IMR-90 (cell line): ENCODE measurements around the gene ODF2. TPM values are rescaled to one million over a fixed set of nuclear protein-coding genes. Genes with fewer than 3 reads are reported as not detected.

Source experiments
- ATAC-seq: fragments of 200-7000 bp; cut with Tn5 transposase; 2 replicates; pipeline ENCODE4 v1.9.1; 2020; ENCODE audit warnings: low read depth, mild to moderate bottlenecking, moderate library complexity
- BruUV-seq: library from RNA; stranded (reverse); fragments of 400-500 nt; replicated peaks from 2 replicates; lab custom pipeline; 2021; lab: Mats Ljungman, UMichigan
- CTCF ChIA-PET: fragments of 300-600 bp; formaldehyde crosslinking; extraction: SDS; loops from one replicate; lab custom pipeline; 2021; ENCODE audit warnings: antibody characterized with exemption; lab: Yijun Ruan, JAX
- POLR2A ChIA-PET: fragments of 300-600 bp; sonication (Branson Sonifier 250); formaldehyde crosslinking; loops from one replicate; lab custom pipeline; 2022; ENCODE audit warnings: antibody characterized with exemption; ENCODE audit not compliant: unreplicated experiment; lab: Charles Lee
- DNase-seq: peaks from one replicate; pipeline ENCODE4 v3.0.0; 2013
- H2AFZ ChIP-seq: replicated peaks from 2 replicates; pipeline ENCODE3; 2013; ENCODE audit warnings: low read length, mild to moderate bottlenecking; ENCODE audit not compliant: poor library complexity
- H2AK5ac ChIP-seq: 2 replicates; pipeline ENCODE4 v1.6.1; 2013; ENCODE audit warnings: low read depth, low read length, inconsistent platforms
- H2AK9ac ChIP-seq: replicated peaks from 2 replicates; pipeline ENCODE3; 2013; ENCODE audit warnings: mild to moderate bottlenecking, low read depth, low read length, moderate library complexity; ENCODE audit not compliant: poor library complexity
- H2BK120ac ChIP-seq: 2 replicates; pipeline ENCODE4 v1.6.1; 2013; ENCODE audit warnings: low read depth, low read length, inconsistent platforms
- H2BK15ac ChIP-seq: 3 replicates; pipeline ENCODE4 v1.6.1; 2013; ENCODE audit warnings: low read depth, low read length, inconsistent platforms
- H2BK20ac ChIP-seq: 2 replicates; pipeline ENCODE4 v1.6.1; 2013; ENCODE audit warnings: low read depth, mild to moderate bottlenecking, inconsistent platforms, low read length, moderate library complexity
- H2BK5ac ChIP-seq: 2 replicates; pipeline ENCODE4 v1.6.1; 2013; ENCODE audit warnings: mild to moderate bottlenecking, low read depth, low read length, inconsistent platforms; ENCODE audit not compliant: poor library complexity, severe bottlenecking
- H3K14ac ChIP-seq: replicated peaks from 2 replicates; pipeline ENCODE4 v1.6.1; 2013; ENCODE audit warnings: low read depth, low read length, inconsistent platforms
- H3K18ac ChIP-seq: 2 replicates; pipeline ENCODE4 v1.6.1; 2013; ENCODE audit warnings: low read depth, low read length, control low read depth
- H3K23ac ChIP-seq: 2 replicates; pipeline ENCODE4 v1.6.1; 2013; ENCODE audit warnings: low read depth, low read length, inconsistent platforms
- H3K27ac ChIP-seq: 2 replicates; pipeline ENCODE4 v1.5.1; 2013; ENCODE audit warnings: mild to moderate bottlenecking, control low read depth, low read length; ENCODE audit not compliant: insufficient read depth
- H3K27me3 ChIP-seq: 2 replicates; pipeline ENCODE4 v1.6.1; 2013; ENCODE audit warnings: low read length; ENCODE audit not compliant: control insufficient read depth, insufficient read depth
- H3K36me3 ChIP-seq: 2 replicates; pipeline ENCODE4 v1.6.1; 2013; ENCODE audit warnings: low read length, mixed read lengths; ENCODE audit not compliant: control insufficient read depth, insufficient read depth
- H3K4ac ChIP-seq: 2 replicates; pipeline ENCODE4 v1.6.1; 2013; ENCODE audit warnings: low read depth, low read length, inconsistent platforms
- H3K4me1 ChIP-seq: 2 replicates; pipeline ENCODE4 v1.6.1; 2013; ENCODE audit warnings: low read length, mixed read lengths; ENCODE audit not compliant: control insufficient read depth, insufficient read depth
- H3K4me2 ChIP-seq: 2 replicates; pipeline ENCODE4 v1.6.1; 2013; ENCODE audit warnings: low read depth, mild to moderate bottlenecking, control low read depth, low read length, moderate library complexity
- H3K4me3 ChIP-seq: 2 replicates; pipeline ENCODE4 v1.5.1; 2013; ENCODE audit warnings: low read depth, mild to moderate bottlenecking, control low read depth, low read length, moderate library complexity; ENCODE audit not compliant: insufficient read depth
- H3K56ac ChIP-seq: 2 replicates; pipeline ENCODE4 v1.6.1; 2013; ENCODE audit warnings: low read length, inconsistent platforms; ENCODE audit not compliant: insufficient read depth; ENCODE audit errors: extremely low read depth
- H3K79me1 ChIP-seq, 2 experiments: 2 replicates each; pipeline ENCODE4 v1.6.1; 2013; ENCODE audit warnings: low read length in 2 of 2, inconsistent platforms in 1 of 2, low read depth in 1 of 2
- H3K9ac ChIP-seq: 2 replicates; pipeline ENCODE4 v1.6.1; 2013; ENCODE audit warnings: low read depth, low read length, control low read depth
- H3K9me1 ChIP-seq: 2 replicates; pipeline ENCODE4 v1.6.1; 2013; ENCODE audit warnings: low read length, inconsistent platforms; ENCODE audit not compliant: insufficient read depth
- H3K9me3 ChIP-seq: 2 replicates; pipeline ENCODE4 v1.6.1; 2013; ENCODE audit warnings: low read length; ENCODE audit not compliant: control insufficient read depth, insufficient read depth
- H4K20me1 ChIP-seq: 2 replicates; pipeline ENCODE4 v1.6.1; 2013; ENCODE audit warnings: low read length, inconsistent platforms; ENCODE audit not compliant: insufficient read depth
- H4K5ac ChIP-seq: 2 replicates; pipeline ENCODE4 v1.6.1; 2013; ENCODE audit warnings: mild to moderate bottlenecking, low read depth, low read length, control low read depth
- H4K8ac ChIP-seq, 2 experiments: 2 replicates each; pipeline ENCODE4 v1.6.1; 2013; ENCODE audit warnings: low read depth in 2 of 2, low read length in 2 of 2, control low read depth in 1 of 2, inconsistent platforms in 1 of 2
- H4K91ac ChIP-seq: 2 replicates; pipeline ENCODE4 v1.6.1; 2013; ENCODE audit warnings: low read depth, low read length, inconsistent platforms; ENCODE audit not compliant: insufficient read depth
- CEBPB ChIP-seq: IDR thresholded peaks from 2 replicates; pipeline ENCODE4 v1.6.1; 2012; ENCODE audit warnings: low read depth, low read length, improper control_type of control experiment
- MAZ ChIP-seq: IDR thresholded peaks from 2 replicates; pipeline ENCODE4 v1.6.1; 2012; ENCODE audit warnings: low read depth, mild to moderate bottlenecking, low read length, improper control_type of control experiment, moderate library complexity, borderline replicate concordance
- MXI1 ChIP-seq: IDR thresholded peaks from 2 replicates; pipeline ENCODE4 v1.6.1; 2012; ENCODE audit warnings: low read depth, mild to moderate bottlenecking, low read length, moderate library complexity, borderline replicate concordance
- RAD21 ChIP-seq: IDR thresholded peaks from 2 replicates; pipeline ENCODE4 v1.6.1; 2012; ENCODE audit warnings: low read length, improper control_type of control experiment
- WGBS, 2 experiments: methylation state at CpG; one replicate each; pipeline versions ENCODE4 v1.1.5 to v1.1.7; 2013; ENCODE audit warnings: missing lambda C conversion rate in 2 of 2; ENCODE audit not compliant: insufficient read length in 1 of 2; ENCODE audit errors: extremely low coverage in 2 of 2; 5-methylcytosine and 5-hydroxymethylcytosine counted together
- dilution Hi-C: fragments of 300-500 bp; cut with HindIII; formaldehyde crosslinking; loops from one replicate; pipeline ENCODE4 v1.14.3; 2018; ENCODE audit warnings: low sequenced_read_pairs; ENCODE audit not compliant: unreplicated experiment
- in situ Hi-C: fragments of 300-500 bp; cut with MboI; formaldehyde crosslinking; loops from 3 replicates; pipeline ENCODE4 v1.14.3; 2019; ENCODE audit warnings: low sequenced_read_pairs, inconsistent platforms, mixed read lengths
- intact Hi-C: fragments of 100-400 bp; cut with micrococcal nuclease; formaldehyde crosslinking; loops from 2 replicates; pipeline ENCODE4 v1.10.0; 2022
- polyA plus RNA-seq, 3 experiments: library from polyadenylated mRNA; depleted of rRNA; stranded (reverse); fragments of >200 nt; gene quantifications; 2 replicates each; pipeline ENCODE4 v1.2.3, GENCODE V29; 2012; ENCODE audit warnings: low replicate concordance in 1 of 3
- total RNA-seq: library from RNA; depleted of rRNA; stranded (reverse); fragments of >200 nt; gene quantifications from 2 replicates; pipeline ENCODE4 v1.2.3, GENCODE V29; 2012

Gene ODF2
- total and polyA plus RNA-seq, 2 of the 4 experiments (the other 2 are of a cell fraction): 40.2 to 46.4 TPM

DNA sequence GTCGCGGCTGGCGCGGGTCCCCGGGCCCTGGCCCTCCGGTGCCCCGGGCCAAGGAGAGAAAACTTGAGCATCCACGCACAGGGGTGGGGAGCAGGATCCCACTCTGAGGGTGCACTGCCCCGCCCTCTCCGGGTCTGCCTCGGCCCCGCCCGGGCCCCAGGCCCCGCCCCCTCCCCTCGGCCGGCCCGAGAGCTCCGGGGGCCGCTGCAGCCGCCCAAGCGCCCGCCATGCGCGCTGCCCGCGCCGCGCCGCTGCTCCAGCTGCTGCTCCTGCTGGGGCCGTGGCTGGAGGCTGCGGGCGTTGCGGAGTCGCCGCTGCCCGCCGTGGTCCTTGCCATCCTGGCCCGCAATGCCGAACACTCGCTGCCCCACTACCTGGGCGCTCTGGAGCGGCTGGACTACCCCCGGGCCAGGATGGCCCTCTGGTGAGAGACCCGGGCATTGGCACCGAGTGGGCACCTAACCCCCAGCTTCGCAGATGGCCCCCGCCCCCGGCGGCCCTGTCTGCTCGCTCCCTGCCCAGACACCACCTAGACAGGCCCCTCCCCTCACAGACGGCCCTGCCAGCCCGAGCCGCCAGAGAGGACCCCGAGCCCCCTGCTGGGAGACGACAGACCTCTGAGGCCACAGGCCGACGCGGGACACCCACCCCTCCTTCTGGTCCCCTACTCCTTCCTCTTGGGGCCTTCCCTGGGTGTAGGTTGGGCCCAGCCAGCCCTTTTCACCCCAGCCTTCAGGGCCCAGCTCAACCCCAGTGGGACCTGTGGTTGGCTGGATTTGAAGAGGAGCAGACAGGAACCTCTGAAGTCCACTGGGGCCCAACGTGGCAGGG, 34.9 kb upstream of the ODF2 start, which contains the start of gene CERCAM:
TSS of gene CERCAM (plus strand) at position 207 of the 831 bp plus-strand sequence. CDS start at position 228, 21 bp downstream.
- Histone ChIP-seq H4K5ac (peak within 1 kb of the TSS; percentile 62), H3K27ac (peak within 1 kb of the TSS; percentile 77), H3K4ac (peak within 1 kb of the TSS; percentile 93), H3K36me3 (peaks cover 3% of the 10 kb centered on the region; the same call in 1 of the 2 replicates), H3K9ac (peak within 1 kb of the TSS; percentile 67), H4K91ac (peak within 1 kb of the TSS; percentile 68), H3K18ac (peak within 1 kb of the TSS; percentile 33), H3K4me2 (peak within 1 kb of the TSS; percentile 93), H4K8ac (peak within 1 kb of the TSS; percentile 87 to 94; a peak in 3 of 4 replicates), H3K56ac (peak within 1 kb of the TSS; percentile 49), H3K9me1 (no peaks in the 10 kb centered on the region), H3K79me1 (peaks cover 4 to 20% of the 10 kb centered on the region in 2 experiments; a peak in 3 of 4 replicates), H3K9me3 (no peaks in the 10 kb centered on the region), H3K4me1 (peaks cover 7% of the 10 kb centered on the region), H3K14ac (peak within 1 kb of the TSS; percentile 79), H2BK20ac (no peak within 1 kb of the TSS), H2BK5ac (peak within 1 kb of the TSS; percentile 82), H4K20me1 (no peaks in the 10 kb centered on the region), H2BK15ac (no peak within 1 kb of the TSS; the same call in 2 of the 3 replicates), H2AFZ (peak within 1 kb of the TSS; percentile 100), H2AK5ac (peak within 1 kb of the TSS; percentile 12; the same call in 1 of the 2 replicates), H2AK9ac (peak within 1 kb of the TSS; percentile 99), H3K4me3 (peak within 1 kb of the TSS; percentile 96), H3K23ac (peak within 1 kb of the TSS; percentile 96; the same call in 1 of the 2 replicates), H2BK120ac (peak within 1 kb of the TSS; percentile 39; the same call in 1 of the 2 replicates), H3K27me3 (peaks cover 8% of the 10 kb centered on the region)
- intact Hi-C loops (no loop called here), in situ Hi-C loops (no loop called here), dilution Hi-C loops (no loop called here)
- peak; percentile 93 for ATAC-seq
- 0% methylated on average over 20 of the region's 59 CpGs; no CpG with 5 or more reads in 1 of the 2 experiments for WGBS, 2 experiments
- no peak for TF ChIP-seq MAZ
- no peak for TF ChIP-seq RAD21
- 0 out of 2 replicates have a peak, but pooled peaks have one; percentile 29 for TF ChIP-seq MXI1
- TF ChIP-seq CEBPB: no peak
- POLR2A ChIA-PET: interaction anchor here (0.5 to 0.6 kb wide), 4 partner anchors 37 to 234 kb away, joined by 3 to 12 read pairs (median 4); no protein-coding TSS in a partner anchor
- DNase-seq: peak; percentile 25
- CTCF ChIA-PET: interaction anchor here (0.5 to 2.5 kb wide), 6 partner anchors 9 to 263 kb away, joined by 3 to 16 read pairs (median 4); no protein-coding TSS in a partner anchor
- BruUV-seq: no TSS peak
